GM10847 (cell line): ENCODE data around the gene MVB12B.

Experiments
- POLR2A ChIP-seq: IDR thresholded peaks from 2 replicates; pipeline ENCODE4 v1.6.1; 2011; ENCODE audit not compliant: insufficient read length; ENCODE audit errors: extremely low read depth

MVB12B gene

DNA sequence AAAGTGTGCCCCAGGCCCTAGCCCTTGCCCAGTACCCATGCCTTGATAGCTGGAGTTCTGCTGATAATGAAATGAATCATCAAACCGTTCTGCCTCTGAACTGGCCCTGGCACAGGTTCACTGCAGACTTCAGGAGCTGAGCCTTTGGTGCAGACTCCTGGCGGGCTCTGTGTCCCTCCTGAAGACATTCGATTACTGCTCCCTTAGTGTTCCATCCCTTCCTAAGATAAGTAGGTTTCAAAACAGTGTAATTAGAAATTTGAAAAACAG lies 97.2 kb downstream of the MVB12B start:
- no peak for TF ChIP-seq POLR2A

- no peak for TF ChIP-seq POLR2A
These were observed 97.9 kb downstream of the MVB12B start for GRCh38 chr9:126424511-126424910.

DNA sequence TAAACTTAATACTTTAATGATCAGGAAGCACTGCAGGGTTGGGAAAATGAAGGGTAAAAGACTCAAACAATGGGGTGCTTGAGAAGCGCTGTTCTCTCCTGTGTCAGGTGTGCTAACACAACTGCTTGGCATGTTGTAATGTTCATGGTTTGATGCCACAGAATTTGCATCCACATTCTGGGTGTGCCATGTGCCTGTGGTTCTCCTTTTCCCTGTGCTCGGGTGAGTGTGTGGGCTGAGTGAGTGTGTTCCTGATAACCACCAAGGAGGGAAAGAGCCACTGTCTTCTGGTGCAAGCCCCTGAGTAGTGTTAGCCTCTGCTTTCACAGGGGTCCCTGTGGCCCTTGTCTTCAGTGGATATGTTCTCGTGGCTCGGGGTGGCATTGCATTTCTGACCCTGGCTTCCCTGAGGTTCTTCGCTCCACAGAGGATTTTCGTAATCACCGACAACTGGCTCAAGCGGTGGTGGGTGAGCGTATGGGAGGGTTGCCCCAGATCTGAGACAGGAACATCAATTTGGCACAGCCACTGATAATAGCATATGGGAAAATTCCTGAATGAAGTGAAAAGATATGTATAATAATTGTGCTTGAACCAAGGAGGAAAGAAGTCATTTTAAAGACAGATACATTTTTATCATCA lies 102.0 kb downstream of the MVB12B start:
- no peak for TF ChIP-seq POLR2A

DNA sequence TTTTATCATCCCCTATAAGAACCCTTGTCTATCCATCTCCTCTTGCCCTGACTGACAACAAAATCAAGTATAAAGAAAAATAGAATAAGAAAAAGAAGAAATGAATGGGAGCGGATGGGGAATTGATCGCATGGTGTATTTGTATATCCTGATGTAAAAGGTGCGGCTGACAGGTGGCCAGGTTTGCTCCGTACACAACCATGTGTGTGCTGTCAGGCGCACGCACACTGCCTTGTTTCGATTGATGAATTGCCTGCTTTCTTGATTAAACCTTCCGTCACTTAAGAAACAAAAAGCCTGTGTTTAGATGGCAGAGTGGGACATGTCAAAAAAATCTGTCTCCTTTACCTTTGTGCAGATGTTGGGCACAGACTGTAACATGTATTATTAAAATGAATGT lies 102.6 kb downstream of the MVB12B start:
- TF ChIP-seq POLR2A: no peak

DNA sequence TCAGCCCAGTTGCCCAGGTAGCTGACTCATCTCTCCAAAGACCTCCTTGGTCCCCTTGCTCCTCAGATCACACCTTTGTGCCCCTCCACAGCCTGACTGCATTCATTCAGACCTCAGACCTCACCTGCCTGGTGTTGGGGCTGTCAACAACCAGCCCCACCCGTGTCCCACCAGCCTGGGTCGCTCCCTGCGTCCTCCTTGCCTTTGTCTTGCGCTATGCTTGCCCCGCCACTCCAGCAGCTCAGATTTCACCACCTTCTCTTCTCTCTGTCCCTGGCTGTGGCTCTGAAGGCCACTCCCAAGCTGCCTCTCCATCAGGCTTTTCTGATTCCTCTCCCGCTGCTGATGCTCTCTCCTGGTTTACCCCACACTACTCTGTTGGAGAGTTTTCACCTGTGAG lies 103.5 kb downstream of the MVB12B start:
- TF ChIP-seq POLR2A: no peak

GRCh38 chr9:126431077-126431742 lies 104.6 kb downstream of the MVB12B start:
- TF ChIP-seq POLR2A: no peak

GRCh38 chr9:126432659-126433058 lies 106.0 kb downstream of the MVB12B start:
- TF ChIP-seq POLR2A: no peak

DNA sequence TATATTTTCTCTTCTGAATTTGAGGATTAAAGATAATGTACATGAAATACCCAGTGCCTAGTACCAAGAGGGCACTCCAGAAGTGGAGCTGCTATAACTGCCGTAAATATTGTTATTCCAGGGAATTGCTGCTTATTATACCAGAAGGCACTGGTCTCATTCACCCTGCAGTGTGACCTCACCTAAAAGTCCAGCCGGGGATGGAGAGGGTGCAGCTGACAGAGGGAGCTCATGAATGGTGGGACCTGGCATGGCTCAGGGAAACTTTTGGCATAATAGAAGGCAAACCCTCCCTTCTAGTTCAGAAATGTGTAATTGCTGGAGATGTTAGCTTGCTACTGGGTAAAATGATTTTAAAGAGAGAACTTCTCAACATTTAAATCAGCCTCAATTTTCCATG lies 108.5 kb downstream of the MVB12B start:
- no peak for TF ChIP-seq POLR2A

GRCh38 chr9:126435626-126436025 lies 109.0 kb downstream of the MVB12B start:
- no peak for TF ChIP-seq POLR2A

DNA sequence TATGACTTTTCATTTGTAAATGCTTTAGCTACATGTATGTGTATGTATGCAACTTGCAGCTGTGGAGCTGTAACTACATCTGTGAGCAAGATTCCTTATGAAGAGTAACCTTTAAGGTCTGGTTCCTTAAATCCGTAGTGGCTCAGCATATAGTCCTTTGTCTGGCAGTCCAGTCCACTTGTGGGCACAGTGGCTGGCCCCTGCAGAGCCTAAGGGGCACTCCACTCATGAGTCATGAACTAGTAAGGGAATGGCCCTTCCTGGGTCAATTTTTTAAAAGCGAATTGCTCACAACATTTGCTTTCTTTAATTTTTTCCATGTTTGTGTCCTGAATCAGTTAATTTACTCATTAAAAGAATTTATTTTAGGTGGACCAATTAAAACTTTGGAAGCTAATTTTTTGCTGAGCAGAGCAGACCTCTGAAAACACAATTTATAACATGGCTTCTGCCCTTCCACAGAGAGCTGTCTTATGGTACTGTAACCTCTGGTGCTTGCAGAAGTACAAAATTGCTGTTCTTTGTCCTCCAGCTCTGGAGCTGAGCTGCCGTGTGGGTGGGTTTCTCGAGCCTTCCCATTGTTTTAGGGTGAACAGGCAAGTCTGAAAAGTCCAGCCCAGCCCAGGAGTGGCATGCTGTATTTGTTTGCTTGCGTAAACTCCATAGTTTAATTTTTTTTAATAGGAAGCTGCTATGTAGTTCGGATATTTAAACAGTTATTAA lies 110.1 kb downstream of the MVB12B start:
- no peak for TF ChIP-seq POLR2A

DNA sequence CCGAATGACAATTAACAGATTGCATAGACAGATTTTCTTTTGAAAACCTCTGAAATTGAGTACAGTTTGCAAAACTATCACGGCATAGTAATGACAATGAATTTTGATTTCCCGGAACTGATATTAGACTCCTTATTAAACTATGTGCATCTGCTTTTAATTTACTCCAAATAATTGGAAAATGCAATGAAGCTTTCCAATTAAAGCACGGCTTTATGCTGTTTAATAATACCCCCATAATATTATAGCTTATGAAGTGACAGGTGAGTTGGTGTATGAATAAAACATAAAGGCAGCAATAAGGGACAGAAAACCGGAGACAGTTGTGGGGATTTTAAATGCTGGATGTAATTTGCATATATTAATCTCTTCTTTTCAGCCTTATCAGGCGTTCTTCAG lies 110.6 kb downstream of the MVB12B start:
- no peak for TF ChIP-seq POLR2A

DNA sequence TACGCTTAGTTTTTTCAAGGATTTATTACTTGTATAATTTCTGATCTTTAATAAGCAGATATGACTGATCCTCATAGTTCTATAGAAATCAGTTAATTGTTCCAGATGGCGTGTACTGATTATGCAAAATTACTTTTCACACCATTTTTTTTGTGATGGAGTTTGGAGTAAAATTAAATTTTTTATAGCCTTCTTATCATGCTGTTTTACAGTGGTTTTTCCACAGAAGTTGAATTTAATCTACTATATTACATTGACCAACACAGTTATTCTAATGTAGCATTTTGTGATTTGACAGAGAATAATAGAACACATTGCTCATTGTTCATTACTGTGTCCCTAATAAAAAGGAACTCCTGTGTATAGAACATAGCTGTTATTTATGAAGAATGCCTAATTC lies 111.1 kb downstream of the MVB12B start:
- TF ChIP-seq POLR2A: no peak

GRCh38 chr9:126438741-126439401 lies 112.2 kb downstream of the MVB12B start:
- no peak for TF ChIP-seq POLR2A

GRCh38 chr9:126439402-126439765 lies 112.8 kb downstream of the MVB12B start:
- no peak for TF ChIP-seq POLR2A

DNA sequence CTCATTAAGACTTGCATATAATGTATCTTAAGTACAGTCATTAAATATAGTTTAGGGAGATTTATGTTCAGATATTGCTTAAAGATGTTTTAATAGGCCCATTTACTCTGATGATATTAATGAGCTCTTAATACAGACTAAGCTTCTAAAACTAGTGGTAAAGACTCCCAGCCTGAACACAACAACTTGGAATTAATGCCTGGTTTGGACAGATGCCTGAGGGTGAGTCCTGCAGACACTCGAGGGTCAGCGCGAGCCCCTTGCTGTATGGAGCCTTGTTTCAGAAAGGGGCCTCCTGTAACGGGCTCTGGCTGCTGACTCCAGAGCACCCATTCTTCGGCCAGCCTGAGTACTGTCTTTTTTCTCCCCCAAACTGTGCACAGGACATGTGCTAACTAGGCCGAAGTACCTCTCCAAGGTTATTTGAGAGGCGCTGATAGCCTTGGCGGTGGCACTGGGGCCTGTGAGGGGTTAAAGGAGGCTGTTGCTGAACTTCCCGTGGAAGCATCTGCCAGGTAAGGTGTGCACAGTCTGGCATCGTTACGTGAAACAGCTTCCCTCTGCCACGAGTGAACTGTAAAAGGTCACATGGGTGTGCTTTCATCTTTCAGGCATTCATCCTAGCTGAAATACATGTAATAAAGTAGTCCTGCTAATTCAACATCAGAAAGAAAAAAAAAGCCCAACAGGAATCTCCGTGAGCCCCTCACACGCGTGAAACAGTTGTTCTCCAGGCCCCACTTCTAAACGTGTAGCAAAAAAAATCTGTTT lies 113.4 kb downstream of the MVB12B start:
- no peak for TF ChIP-seq POLR2A
